ENCODE results near the gene CACNA2D3.

- TF ChIP-seq POLR2A (IDR thresholded peaks at IDR 0.05; ENCODE audit: low read depth, low read length) = no peak
- TF ChIP-seq POLR2AphosphoS5 (IDR thresholded peaks at IDR 0.05; ENCODE audit: low read depth, low read length) = no peak
- no peak for TF ChIP-seq TAF1 (IDR thresholded peaks at IDR 0.05; ENCODE audit: low read depth, low read length)
- no peak for TF ChIP-seq SPI1 (IDR thresholded peaks at IDR 0.05; ENCODE audit: low read depth, low read length)
- TF ChIP-seq PAX5 (IDR thresholded peaks at IDR 0.05; ENCODE audit: insufficient read depth, low read length, severe bottlenecking) = no peak
Observed at GRCh38 chr3:54888162-54888561, 765.8 kb downstream of the CACNA2D3 start.

Measured in GM12891 (cell line).